CD4-positive, CD25-positive, alpha-beta regulatory T cell (primary cell): ENCODE results near the gene JCAD. TPM values are rescaled to one million over a fixed set of nuclear protein-coding genes. Genes with fewer than 3 reads are reported as not detected.

ENCODE experiments used
- ATAC-seq, 2 donors: fragments of 150-1000 bp; cut with Tn5 transposase; one replicate each; pipeline ENCODE4 v1.10.0; 2021; ENCODE audit warnings: low read depth in 2 of 2, moderate number of reproducible peaks in 2 of 2, moderate library complexity in 1 of 2
- DNase-seq, 3 donors: peaks; one replicate each; pipeline versions ENCODE4 v3.0.0 to v3.0.0-alpha.2; 2012 to 2022; ENCODE audit warnings: mixed read lengths in 1 of 3
- H3K27ac ChIP-seq: one replicate; pipeline ENCODE4 v1.7.0; 2013; ENCODE audit warnings: mild to moderate bottlenecking, low read length; ENCODE audit not compliant: insufficient read depth, poor library complexity, severe bottlenecking
- H3K27me3 ChIP-seq: one replicate; pipeline ENCODE4 v1.7.0; 2013; ENCODE audit warnings: low read length; ENCODE audit not compliant: control insufficient read depth, insufficient read depth
- H3K36me3 ChIP-seq: one replicate; pipeline ENCODE4 v1.7.0; 2013; ENCODE audit warnings: mild to moderate bottlenecking, low read length, moderate library complexity; ENCODE audit not compliant: control insufficient read depth, insufficient read depth
- H3K4me1 ChIP-seq: 2 replicates; pipeline ENCODE4 v1.7.0; 2013; ENCODE audit warnings: mild to moderate bottlenecking, low read length; ENCODE audit not compliant: insufficient read depth, control insufficient read depth, poor library complexity, severe bottlenecking
- H3K4me3 ChIP-seq: one replicate; pipeline ENCODE4 v1.7.0; 2013; ENCODE audit warnings: low read depth, mild to moderate bottlenecking, low read length, moderate library complexity
- H3K9me3 ChIP-seq, 2 experiments: 1 replicate in 1 of 2; 2 replicates in 1 of 2; pipeline ENCODE4 v1.7.0; 2013; ENCODE audit warnings: low read length in 2 of 2, mild to moderate bottlenecking in 1 of 2, moderate library complexity in 1 of 2; ENCODE audit not compliant: control insufficient read depth in 2 of 2
- H3K27ac Mint-ChIP-seq, 3 donors: one replicate each; pipeline ENCODE4 v1.8.0; 2020 to 2022; ENCODE audit warnings: mild to moderate bottlenecking in 3 of 3, mixed read lengths in 3 of 3, moderate library complexity in 2 of 3
- H3K27me3 Mint-ChIP-seq: one replicate; pipeline ENCODE4 v1.8.0; 2022; ENCODE audit warnings: mild to moderate bottlenecking, mixed read lengths
- H3K36me3 Mint-ChIP-seq: one replicate; pipeline ENCODE4 v1.8.0; 2020; ENCODE audit warnings: mixed read lengths
- H3K4me1 Mint-ChIP-seq, 4 donors: one replicate each; pipeline ENCODE4 v1.8.0; 2020 to 2022; ENCODE audit warnings: mixed read lengths in 4 of 4, mild to moderate bottlenecking in 1 of 4
- H3K4me3 Mint-ChIP-seq, 4 donors: one replicate each; pipeline ENCODE4 v1.8.0; 2020 to 2022; ENCODE audit warnings: mild to moderate bottlenecking in 4 of 4, mixed read lengths in 4 of 4, moderate library complexity in 3 of 4
- H3K9me3 Mint-ChIP-seq, 7 donors: one replicate each; pipeline ENCODE4 v1.8.0; 2020 to 2022; ENCODE audit warnings: mixed read lengths in 7 of 7, mild to moderate bottlenecking in 3 of 7, moderate library complexity in 2 of 7
- polyA plus RNA-seq, 4 donors: library from polyadenylated mRNA; unstranded; fragments of 300-500 nt; fragmentation: Illumina TruSeq; gene quantifications; one replicate each; pipeline ENCODE4 v1.2.3, GENCODE V29; 2021
- total RNA-seq: library from RNA; stranded (reverse); gene quantifications from one replicate; pipeline ENCODE4 v1.2.3, GENCODE V29; 2022

The JCAD gene
- total and polyA plus RNA-seq, 5 donors from 2014 or later = 0.05 TPM; not detected in 4

DNA sequence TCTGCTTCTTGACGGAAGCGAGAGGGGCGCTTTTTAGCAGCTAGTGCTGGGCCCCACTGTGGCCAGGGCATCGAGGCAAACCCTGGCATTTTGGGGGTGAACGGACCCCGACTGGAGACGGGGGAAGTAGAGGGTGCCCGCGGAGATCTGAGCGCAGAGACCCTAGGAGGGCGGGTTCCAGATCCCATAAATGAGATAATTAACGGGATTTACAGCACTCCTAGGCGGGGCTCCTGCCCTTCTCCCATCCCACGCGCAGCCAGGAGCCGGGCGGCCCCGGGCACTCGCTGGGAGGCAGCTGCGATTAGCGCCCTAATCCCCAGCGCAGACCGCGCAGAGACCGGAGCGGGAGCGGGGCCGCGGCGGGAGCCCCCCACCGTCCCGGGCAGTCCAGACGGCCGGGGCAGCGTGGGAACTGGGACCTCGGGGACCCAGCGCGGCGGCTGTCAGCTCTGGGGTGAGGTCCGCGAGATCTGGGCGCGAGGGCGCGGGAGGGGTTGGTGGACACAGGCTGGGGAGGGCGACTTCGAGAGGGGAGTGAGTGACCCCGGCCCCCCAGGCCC lies 735 bp downstream of the JCAD start:
- DNase-seq = no peak
- peak overlapping the region in 2 of 4 donors; percentile 8 to 39 for H3K4me3 Mint-ChIP-seq
- no peak for ATAC-seq
- peaks cover 0 to 4% (median 0%) of the 10 kb centered on the region in 7 donors for H3K9me3 Mint-ChIP-seq
- peaks cover 65% of the 10 kb centered on the region for H3K27me3 Mint-ChIP-seq
- Histone ChIP-seq H3K27ac (no peak overlapping the region), H3K27me3 (peaks cover 31% of the 10 kb centered on the region), H3K4me1 (peaks cover 4% of the 10 kb centered on the region), H3K4me3 (no peak overlapping the region), H3K36me3 (no peaks in the 10 kb centered on the region), H3K9me3 (no peaks in the 10 kb centered on the region)
- H3K4me1 Mint-ChIP-seq = peaks cover 0 to 11% (median 2%) of the 10 kb centered on the region in 4 donors
- H3K27ac Mint-ChIP-seq = no peak overlapping the region
- no peaks in the 10 kb centered on the region for H3K36me3 Mint-ChIP-seq

DNA sequence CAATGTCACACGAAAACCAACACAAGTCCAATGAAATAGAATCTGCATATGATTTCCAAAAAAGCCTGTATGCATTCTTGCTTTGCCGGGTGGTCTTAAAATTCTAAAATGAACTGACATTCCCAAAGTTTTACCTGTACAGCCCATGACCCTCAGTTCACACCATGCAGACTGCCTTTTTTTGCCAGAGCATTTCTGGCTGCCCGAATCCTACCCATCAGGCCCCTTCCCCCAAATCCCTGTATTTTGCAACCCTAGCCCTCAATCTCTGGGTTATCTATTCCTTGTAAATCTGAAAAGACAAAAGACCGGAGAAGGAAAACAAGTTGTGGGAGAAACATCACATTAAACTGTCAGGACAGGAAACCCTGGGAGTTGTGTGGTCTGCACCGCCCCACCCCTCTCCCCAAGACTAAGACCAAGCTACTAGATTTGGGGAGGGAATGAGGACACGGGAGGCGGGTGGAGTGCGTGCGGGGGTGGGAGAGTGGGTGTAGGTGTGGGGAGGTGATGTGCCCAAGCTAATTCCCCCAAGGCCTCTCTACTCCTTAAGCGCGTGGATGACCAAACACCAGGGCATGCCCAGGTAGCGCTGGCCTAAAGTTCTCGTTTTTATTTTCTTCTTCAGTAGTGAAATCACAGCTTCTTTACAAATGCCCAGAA lies 1.4 kb downstream of the JCAD start:
- ATAC-seq = no peak
- no peaks in the 10 kb centered on the region for H3K36me3 Mint-ChIP-seq

DNA sequence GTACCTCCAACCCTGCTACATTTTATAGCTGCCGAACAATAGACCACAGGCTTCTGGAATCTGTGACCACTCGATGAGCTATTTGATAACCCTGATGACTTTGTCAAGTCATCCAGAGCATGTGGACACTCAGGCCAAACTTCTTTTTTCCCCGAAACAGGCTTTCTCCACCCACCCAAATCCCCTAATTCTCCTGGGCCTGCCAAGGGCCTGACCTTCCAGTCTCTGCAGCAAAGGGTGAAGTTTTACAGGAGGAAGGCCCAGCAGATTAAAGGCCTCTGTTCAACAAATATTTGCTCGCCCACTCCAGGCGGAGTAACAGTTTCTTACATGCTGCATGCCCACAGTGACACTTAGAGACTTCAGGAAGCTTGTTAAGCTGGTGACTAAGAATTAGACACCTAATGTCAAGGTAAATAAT lies 2.0 kb downstream of the JCAD start:
- H3K4me1 Mint-ChIP-seq = peaks cover 0 to 11% (median 2%) of the 10 kb centered on the region in 4 donors
- Histone ChIP-seq H3K27ac (no peak overlapping the region), H3K4me1 (peaks cover 4% of the 10 kb centered on the region), H3K4me3 (no peak overlapping the region), H3K36me3 (no peaks in the 10 kb centered on the region), H3K27me3 (peaks cover 28% of the 10 kb centered on the region), H3K9me3 (no peaks in the 10 kb centered on the region)
- H3K9me3 Mint-ChIP-seq = peaks cover 0 to 1% (median 0%) of the 10 kb centered on the region in 7 donors
- DNase-seq (no peak), ATAC-seq (no peak)
- H3K27me3 Mint-ChIP-seq = peaks cover 64% of the 10 kb centered on the region
- H3K27ac Mint-ChIP-seq = no peak overlapping the region
- peak overlapping the region in 1 of 4 donors; percentile 78 for H3K4me3 Mint-ChIP-seq
- H3K36me3 Mint-ChIP-seq = no peaks in the 10 kb centered on the region

More for the DNA sequence above, 1.4 kb downstream of the JCAD start:
- H3K9me3 Mint-ChIP-seq = peaks cover 0 to 3% (median 0%) of the 10 kb centered on the region in 7 donors
- H3K4me3 Mint-ChIP-seq = peak overlapping the region in 2 of 4 donors; percentile 8 to 78
- Histone ChIP-seq H3K27ac (no peak overlapping the region), H3K27me3 (peaks cover 31% of the 10 kb centered on the region), H3K36me3 (no peaks in the 10 kb centered on the region), H3K9me3 (no peaks in the 10 kb centered on the region), H3K4me1 (peaks cover 4% of the 10 kb centered on the region), H3K4me3 (no peak overlapping the region)
- H3K27me3 Mint-ChIP-seq = peaks cover 65% of the 10 kb centered on the region
- no peak overlapping the region for H3K27ac Mint-ChIP-seq
- no peak for DNase-seq
- peaks cover 0 to 11% (median 2%) of the 10 kb centered on the region in 4 donors for H3K4me1 Mint-ChIP-seq

DNA sequence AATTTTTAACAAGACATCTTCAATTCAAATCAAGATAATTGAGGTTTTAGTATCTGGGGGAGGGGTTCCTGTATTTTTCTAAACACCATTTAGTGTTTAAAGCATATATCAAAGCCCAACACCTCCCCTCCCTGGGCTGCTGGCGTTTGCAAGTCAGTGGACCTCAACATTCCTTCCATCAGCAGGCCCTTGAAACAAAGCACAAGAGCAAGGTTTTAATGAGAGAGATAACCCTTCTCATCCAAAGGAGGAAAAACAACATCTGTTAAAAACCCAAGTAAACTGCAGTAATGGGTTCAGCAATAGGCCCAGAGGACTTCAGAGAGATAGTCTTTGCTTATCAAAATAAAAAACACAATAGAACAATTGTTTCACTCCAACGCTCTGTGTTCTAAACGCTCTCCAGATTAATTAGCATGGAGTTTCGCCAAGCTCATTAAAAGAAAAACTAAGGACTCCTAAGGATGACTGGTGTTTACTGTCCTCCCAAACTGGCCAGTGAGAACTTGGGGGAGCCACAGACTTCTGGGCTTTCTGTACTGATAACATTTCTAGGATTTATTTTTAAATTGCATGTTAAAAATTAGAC lies 2.5 kb downstream of the JCAD start:
- Mint-ChIP-seq H3K27ac (no peak overlapping the region), H3K4me3 (no peak overlapping the region), H3K36me3 (no peaks in the 10 kb centered on the region), H3K9me3 (peaks cover 0 to 1% (median 0%) of the 10 kb centered on the region in 7 donors), H3K27me3 (peaks cover 63% of the 10 kb centered on the region), H3K4me1 (peaks cover 0 to 11% (median 2%) of the 10 kb centered on the region in 4 donors)
- H3K27me3 ChIP-seq = peaks cover 25% of the 10 kb centered on the region
- no peak overlapping the region for H3K27ac ChIP-seq
- ATAC-seq = no peak
- no peaks in the 10 kb centered on the region for H3K36me3 ChIP-seq
- H3K9me3 ChIP-seq = no peaks in the 10 kb centered on the region
- H3K4me3 ChIP-seq = no peak overlapping the region
- H3K4me1 ChIP-seq = peaks cover 4% of the 10 kb centered on the region
- no peak for DNase-seq

DNA sequence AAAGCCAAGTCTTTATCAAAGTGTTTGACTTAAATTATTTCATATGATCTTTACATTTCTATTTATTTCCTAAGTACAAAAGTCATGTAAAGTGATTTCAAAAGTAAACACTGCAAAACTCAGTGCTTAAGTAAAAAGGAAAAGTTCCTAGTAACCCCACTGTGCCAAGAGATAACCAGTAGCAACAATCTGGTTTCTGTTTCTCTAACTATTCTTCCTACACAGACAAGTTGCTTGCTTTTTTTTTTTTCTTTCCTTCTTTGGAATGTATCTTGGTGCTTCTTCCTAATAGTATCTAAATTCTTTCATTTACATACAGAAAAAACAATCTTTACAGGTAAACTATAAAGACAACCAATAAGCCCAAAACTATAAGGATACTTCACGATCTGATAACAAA lies 3.1 kb downstream of the JCAD start:
- Histone ChIP-seq H3K36me3 (no peaks in the 10 kb centered on the region), H3K9me3 (no peaks in the 10 kb centered on the region), H3K4me1 (peaks cover 4% of the 10 kb centered on the region), H3K27ac (no peak overlapping the region), H3K4me3 (no peak overlapping the region), H3K27me3 (peaks cover 25% of the 10 kb centered on the region)
- Mint-ChIP-seq H3K36me3 (no peaks in the 10 kb centered on the region), H3K27ac (no peak overlapping the region), H3K4me3 (no peak overlapping the region), H3K27me3 (peaks cover 64% of the 10 kb centered on the region), H3K4me1 (peaks cover 0 to 11% (median 2%) of the 10 kb centered on the region in 4 donors), H3K9me3 (peaks cover 0 to 3% (median 0%) of the 10 kb centered on the region in 7 donors)
- ATAC-seq (no peak), DNase-seq (no peak)

DNA sequence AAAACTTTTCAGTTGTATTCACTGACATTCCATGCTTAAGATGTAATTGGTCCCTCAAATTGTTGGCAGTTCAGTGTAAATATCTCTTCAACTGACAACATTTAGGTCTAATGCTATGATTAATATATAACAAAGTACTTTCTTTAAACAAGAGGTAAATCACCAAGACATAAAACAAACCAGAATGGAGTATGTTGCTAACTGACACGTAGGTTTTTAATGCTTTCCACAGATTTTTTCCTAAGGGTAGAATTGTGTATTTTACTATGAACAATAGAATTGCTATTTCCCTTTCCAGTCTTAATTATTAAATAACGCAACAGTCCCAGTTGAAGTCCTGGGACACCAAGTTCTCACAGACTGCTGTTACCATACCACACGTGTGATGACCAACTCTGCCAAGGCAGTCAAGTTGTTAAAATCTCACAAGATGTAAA lies 4.1 kb downstream of the JCAD start:
- H3K9me3 Mint-ChIP-seq = peaks cover 0 to 5% (median 0%) of the 10 kb centered on the region in 7 donors
- H3K4me3 ChIP-seq = no peak overlapping the region
- no peak for ATAC-seq
- no peak for DNase-seq
- H3K36me3 ChIP-seq = no peaks in the 10 kb centered on the region
- peaks cover 4% of the 10 kb centered on the region for H3K4me1 ChIP-seq
- H3K36me3 Mint-ChIP-seq = no peaks in the 10 kb centered on the region
- H3K27me3 Mint-ChIP-seq = peaks cover 59% of the 10 kb centered on the region
- peaks cover 24% of the 10 kb centered on the region for H3K27me3 ChIP-seq
- H3K4me1 Mint-ChIP-seq = peaks cover 0 to 11% (median 2%) of the 10 kb centered on the region in 4 donors
- no peak overlapping the region for H3K27ac Mint-ChIP-seq
- no peaks in the 10 kb centered on the region for H3K9me3 ChIP-seq
- no peak overlapping the region for H3K4me3 Mint-ChIP-seq
- H3K27ac ChIP-seq = no peak overlapping the region

DNA sequence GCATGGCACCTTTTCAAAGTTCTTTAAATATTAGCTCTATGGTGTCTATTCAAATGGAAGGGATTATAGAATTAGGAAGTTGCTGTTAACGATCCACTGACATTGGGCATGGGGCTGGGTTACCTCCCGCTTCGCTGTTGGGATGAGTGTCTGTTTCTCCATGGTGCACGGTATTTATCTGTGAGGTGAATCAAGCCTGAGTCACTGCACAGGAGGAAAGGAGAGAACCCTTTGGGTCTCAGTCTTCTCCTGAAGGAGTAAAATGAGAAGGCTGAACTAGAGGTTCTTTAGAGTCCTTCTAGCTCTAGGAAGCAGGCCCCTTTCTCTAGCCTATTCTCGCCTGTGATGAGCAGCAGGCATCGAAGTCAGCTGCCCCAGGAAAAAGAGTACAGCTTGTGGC lies 7.3 kb downstream of the JCAD start:
- Histone ChIP-seq H3K36me3 (no peaks in the 10 kb centered on the region), H3K9me3 (no peaks in the 10 kb centered on the region), H3K4me3 (no peak overlapping the region), H3K27me3 (peaks cover 18% of the 10 kb centered on the region), H3K4me1 (peaks cover 14% of the 10 kb centered on the region), H3K27ac (no peak overlapping the region)
- ATAC-seq = no peak
- H3K4me1 Mint-ChIP-seq = peaks cover 0 to 20% (median 14%) of the 10 kb centered on the region in 4 donors
- H3K9me3 Mint-ChIP-seq = peaks cover 0 to 4% (median 0%) of the 10 kb centered on the region in 7 donors
- H3K4me3 Mint-ChIP-seq = no peak overlapping the region
- DNase-seq = no peak
- no peak overlapping the region for H3K27ac Mint-ChIP-seq
- no peaks in the 10 kb centered on the region for H3K36me3 Mint-ChIP-seq
- H3K27me3 Mint-ChIP-seq = peaks cover 57% of the 10 kb centered on the region
